GM18873 (cell line): ENCODE data around the gene DEAF1.
"Not testable (repeated sequence)": the region's sequence is repeated elsewhere in the genome, so short reads cannot be mapped to it uniquely, and the experiment has no call there.

ENCODE experiments used
- ATAC-seq: cut with Tn5 transposase; IDR thresholded peaks from one replicate; pipeline ENCODE4 v1.9.1; 2021; ENCODE audit warnings: mild to moderate bottlenecking, moderate library complexity, moderate number of reproducible peaks; ENCODE audit not compliant: unreplicated experiment, low FRiP score

The DEAF1 gene

GRCh38 chr11:694563-695287 is at the start of gene DEAF1:
Gene DEAF1 (minus strand): TSS chr11:695222. CDS start chr11:695047, 175 bp downstream.
- no peak for ATAC-seq

- no peak for ATAC-seq
These were observed 47.7 kb upstream of the DEAF1 start for GRCh38 chr11:742571-743201.

GRCh38 chr11:742156-742546 is 47.1 kb upstream of the DEAF1 start:
- ATAC-seq = no peak

- ATAC-seq = not testable (repeated sequence)
These were observed 42.9 kb upstream of the DEAF1 start for GRCh38 chr11:737899-738298.

DNA sequence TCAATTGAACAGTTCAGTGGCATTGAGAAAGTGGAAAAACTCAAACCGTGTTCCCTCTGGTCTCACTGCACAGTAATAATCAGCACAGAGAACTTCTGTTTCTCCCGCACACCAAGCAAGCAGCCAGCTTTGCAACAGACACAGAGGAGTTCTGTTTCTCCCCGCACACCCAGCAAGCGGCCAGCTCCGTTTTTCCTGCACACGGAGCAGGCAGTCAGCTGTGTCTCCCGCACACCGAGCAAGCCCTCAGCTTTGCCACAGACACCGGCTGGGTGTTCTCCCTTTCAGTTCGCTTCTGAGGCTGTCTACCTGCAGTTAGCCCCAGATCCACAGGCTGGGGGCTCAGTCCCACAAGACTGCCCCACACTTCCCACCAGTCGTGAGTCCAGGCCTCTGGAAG is 42.3 kb upstream of the DEAF1 start:
- ATAC-seq = no peak

DNA sequence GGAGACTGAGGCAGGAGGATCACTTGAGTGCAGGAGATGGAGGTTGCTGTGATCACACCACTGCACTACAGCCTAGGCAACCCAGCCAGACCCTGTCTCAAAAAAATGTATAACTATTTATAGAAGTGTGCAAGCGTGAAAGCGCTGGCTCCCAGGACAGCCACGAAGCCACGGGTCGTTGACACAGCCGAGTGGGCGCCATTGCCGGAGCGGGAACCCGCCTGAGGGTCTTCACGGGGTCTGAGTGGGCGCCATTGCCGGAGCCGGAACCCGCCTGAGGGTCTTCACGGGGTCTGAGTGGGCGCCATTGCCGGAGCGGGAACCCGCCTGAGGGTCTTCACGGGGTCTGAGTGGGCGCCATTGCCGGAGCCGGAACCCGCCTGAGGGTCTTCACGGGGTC is 39.5 kb upstream of the DEAF1 start:
- not testable (repeated sequence) for ATAC-seq

DNA sequence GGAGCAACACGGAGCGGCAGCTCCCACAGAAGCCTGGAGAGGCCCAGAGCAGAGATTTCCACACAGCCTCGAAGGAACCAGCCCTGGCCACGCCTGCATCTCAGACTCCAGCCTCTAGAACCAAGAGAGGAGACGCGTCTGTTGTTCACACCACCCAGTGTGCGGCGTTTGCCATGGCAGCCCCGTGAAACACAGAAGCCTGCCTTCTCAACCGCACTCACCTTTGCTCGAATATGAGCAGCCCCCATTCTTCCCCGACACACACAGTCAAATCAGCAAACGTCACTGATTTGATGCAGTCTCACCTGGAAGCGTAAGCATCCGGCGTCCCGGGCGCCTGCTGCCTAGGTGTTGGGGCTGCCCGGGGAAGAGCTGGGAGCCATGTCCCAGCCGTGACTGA is 38.0 kb upstream of the DEAF1 start:
- no peak for ATAC-seq

GRCh38 chr11:729492-730074 is 34.6 kb upstream of the DEAF1 start:
- ATAC-seq = no peak

DNA sequence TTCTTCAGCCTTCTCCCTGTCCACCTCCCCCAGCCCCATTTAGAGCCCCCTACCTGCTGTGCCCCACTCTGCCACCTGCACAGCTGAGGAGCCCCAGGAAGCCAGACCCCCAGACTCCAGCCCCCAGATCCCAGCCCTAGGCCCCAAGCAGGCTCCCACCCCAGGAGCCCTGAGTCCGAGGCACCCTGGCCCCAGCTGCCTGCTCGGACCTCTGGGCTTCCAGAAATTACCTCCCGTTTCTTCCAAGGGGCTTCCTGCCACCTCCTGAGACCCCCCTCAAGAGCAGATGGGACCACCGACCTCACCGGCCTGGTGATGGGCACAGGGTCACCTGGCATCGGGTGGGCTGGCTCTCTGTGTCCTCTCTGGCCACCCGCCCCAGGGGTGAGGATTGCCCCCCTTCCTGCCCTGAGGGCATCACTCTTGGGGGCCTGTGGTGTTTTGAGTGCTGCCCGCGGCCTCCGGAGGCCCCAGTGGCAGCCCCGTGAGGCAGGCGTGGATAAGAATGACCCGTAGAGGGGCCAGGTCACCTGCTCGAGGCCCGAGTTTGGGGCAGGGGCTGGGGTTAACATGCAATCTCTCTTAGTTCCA is 34.0 kb upstream of the DEAF1 start:
- ATAC-seq = no peak

DNA sequence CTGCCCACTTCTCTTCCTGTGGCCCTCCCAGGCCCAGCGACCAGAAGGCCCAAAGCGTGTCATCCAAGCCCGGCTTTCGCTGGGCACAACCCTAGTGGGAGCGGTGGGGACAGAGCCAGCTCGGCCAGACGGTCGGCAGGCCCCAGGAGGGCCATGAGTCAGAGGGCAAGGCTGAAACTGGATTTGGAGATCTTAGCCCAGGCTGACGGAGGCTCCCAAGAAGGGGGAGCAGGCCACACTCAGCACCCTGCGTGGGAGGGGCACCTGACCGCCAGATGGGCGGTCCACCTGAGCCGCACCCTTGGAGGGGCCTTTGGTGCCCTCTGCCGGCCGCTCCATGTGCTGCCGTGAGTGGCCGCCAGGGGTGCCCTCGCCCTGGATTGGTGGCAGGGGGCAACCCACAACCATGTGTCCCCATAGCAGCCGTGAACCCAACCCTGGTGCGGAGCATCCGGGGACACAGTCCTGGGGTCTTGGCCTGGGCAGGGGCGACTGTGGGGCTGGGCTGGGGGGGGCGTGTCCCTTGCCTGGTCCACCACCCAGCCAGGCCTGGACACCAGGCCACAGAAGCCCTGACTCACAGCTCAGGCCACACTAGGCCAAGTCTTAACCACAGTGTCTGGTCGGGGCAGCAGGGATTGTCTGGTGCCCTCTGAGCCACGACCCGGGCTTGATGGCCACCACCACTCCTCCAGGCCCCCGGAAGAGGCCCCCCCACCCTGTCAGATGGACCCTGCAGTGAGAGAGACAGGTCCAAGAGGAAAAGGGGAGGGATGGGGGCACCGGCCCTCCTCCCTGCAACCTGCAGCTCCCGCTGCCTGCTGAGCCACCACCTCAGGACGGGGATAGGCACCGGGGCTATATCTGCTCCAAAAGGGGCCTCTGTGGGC is 33.1 kb upstream of the DEAF1 start:
- ATAC-seq = no peak

GRCh38 chr11:727281-727701 is 32.3 kb upstream of the DEAF1 start:
- no peak for ATAC-seq

- no peak for ATAC-seq
These were observed 31.5 kb upstream of the DEAF1 start for GRCh38 chr11:726278-727220.

DNA sequence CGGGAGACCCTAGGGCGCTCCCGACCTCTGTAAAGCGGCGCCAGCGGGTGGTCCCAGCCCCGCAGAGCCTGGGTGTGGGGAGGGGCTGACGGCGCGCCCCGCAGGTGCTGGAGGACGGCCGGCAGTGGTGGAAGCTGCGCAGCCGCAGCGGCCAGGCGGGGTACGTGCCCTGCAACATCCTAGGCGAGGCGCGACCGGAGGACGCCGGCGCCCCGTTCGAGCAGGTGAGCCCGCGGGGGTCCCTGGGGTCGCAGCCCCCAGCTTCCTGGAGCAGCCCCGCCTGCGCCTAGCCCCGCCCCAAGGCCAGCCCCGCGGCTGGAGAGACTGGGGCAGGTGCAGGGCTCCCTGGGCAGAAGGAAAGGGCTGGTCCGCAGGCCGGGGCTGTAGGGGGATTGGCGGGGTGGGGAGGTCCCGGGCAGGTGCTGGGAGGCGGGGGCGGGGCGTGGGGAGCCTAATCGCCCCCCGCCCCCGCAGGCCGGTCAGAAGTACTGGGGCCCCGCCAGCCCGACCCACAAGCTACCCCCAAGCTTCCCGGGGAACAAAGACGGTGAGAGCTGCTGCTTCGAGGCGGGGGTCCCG is 30.7 kb upstream of the DEAF1 start:
- no peak for ATAC-seq

DNA sequence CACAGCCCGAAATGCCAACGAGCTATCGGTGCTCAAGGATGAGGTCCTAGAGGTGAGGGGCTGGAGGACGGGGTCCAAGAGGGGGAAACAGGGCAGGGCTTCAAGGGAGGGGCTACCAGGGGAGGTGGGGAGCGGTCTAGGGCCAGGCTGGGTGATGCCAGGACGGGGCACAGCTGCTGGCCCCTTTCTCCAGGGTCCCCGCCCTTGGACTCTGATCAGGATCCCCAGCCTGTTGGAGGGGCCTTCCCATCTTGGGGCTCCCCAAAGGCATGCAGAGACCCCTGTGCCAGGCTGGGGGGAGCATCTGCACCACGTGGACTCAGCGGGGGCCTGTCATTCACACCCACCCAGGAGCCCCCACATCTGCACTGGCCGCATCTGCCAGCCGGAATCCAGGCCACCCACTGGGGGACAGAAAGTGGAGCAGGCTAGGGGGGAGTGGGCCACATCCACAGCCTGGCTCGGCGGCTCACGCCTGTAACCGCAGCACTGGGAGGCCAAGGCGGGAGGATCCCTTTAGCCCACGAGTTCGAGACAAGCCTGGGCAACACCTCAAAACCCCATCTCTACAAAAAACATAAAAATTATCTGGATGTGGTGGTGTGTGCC is 29.9 kb upstream of the DEAF1 start:
- ATAC-seq = no peak

- ATAC-seq = no peak
These were observed 29.2 kb upstream of the DEAF1 start for GRCh38 chr11:724049-724777.

DNA sequence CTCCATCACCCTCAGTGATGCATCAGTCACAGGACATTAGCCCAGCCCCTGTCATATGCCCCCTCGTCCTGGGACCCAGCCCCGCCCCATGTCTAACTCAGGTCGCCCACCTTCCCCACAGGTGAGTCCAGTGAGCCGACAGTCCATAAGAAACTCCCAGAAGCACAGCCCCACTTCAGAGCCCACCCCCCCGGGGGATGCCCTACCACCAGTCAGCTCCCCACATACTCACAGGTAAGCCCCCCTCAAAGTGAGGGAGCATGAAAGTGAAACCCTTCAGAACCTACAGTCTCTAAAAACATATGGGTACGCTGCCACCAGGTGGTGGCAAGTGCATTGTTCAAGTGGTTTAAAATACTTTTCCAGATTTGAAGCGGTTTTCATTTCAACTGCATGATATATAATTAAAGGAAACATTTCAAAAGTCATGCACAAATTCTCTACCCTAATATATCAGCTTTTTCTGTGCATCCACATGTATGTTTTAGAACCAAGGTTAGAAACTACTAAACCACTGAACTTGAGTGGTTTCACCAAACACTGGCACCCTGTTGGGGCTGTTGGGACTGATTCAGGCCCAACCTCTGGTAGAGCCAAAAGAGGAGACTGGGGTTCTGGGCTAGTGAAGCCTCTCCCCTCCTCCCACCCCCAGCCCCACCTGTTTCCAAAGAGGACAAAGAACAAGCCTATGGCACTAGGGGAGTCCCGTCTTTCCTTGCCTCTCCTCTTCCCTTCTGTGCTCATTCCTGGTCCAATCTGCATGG is 28.3 kb upstream of the DEAF1 start:
- ATAC-seq = no peak

DNA sequence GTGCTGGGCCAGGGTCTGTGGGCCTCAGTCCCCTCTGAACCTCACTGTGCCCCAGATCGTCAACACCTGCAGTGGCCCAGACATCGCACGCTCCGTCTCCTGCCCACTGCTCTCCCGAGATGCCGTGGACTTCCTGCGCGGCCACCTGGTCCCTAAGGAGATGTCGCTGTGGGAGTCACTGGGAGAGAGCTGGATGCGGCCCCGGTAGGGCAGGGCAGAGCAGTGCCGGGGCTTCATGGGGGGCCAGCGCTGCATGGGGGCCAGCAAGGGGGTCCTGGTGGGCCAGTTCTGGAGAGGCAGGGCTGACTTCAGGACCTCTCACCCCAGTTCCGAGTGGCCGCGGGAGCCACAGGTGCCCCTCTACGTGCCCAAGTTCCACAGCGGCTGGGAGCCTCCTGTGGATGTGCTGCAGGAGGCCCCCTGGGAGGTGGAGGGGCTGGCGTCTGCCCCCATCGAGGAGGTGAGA is 27.4 kb upstream of the DEAF1 start:
- ATAC-seq = no peak
